HG02981 (cell line): ENCODE measurements around the gene WNT7B.

Experiments
- ATAC-seq: cut with Tn5 transposase; IDR thresholded peaks from one replicate; pipeline ENCODE4 v1.9.1; 2021; ENCODE audit warnings: mild to moderate bottlenecking, moderate library complexity; ENCODE audit not compliant: unreplicated experiment

Gene WNT7B

GRCh38 chr22:45933506-45934167, 43.3 kb downstream of the WNT7B start:
- ATAC-seq, result no peak

- no peak for ATAC-seq
Observed at GRCh38 chr22:45932071-45932470, 44.9 kb downstream of the WNT7B start.

GRCh38 chr22:45931042-45931441, 45.9 kb downstream of the WNT7B start:
- no peak for ATAC-seq

GRCh38 chr22:45930324-45930723, 46.6 kb downstream of the WNT7B start:
- no peak for ATAC-seq

DNA sequence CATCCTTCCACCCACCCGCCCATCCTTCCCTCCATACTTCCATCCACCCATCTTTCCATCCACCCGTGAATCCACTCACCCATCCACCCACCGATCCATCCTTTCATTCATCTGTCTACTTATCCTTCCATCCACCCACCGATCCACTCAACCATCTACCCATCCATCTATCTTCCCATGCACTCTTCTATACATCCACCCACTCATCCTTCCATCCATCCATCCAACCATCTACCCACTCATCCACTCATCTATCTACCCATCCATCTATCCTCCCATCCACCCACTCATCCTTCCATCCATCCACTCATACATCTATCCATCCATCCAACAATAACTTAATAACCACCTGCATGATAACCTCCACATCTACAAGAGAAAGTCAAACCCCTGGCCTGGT, 47.3 kb downstream of the WNT7B start:
- no peak for ATAC-seq

- no peak for ATAC-seq
Observed at GRCh38 chr22:45928726-45929368, 48.1 kb downstream of the WNT7B start.

GRCh38 chr22:45927059-45927458, 49.9 kb downstream of the WNT7B start:
- ATAC-seq, result no peak

- no peak for ATAC-seq
Observed at GRCh38 chr22:45926433-45926832, 50.5 kb downstream of the WNT7B start.

DNA sequence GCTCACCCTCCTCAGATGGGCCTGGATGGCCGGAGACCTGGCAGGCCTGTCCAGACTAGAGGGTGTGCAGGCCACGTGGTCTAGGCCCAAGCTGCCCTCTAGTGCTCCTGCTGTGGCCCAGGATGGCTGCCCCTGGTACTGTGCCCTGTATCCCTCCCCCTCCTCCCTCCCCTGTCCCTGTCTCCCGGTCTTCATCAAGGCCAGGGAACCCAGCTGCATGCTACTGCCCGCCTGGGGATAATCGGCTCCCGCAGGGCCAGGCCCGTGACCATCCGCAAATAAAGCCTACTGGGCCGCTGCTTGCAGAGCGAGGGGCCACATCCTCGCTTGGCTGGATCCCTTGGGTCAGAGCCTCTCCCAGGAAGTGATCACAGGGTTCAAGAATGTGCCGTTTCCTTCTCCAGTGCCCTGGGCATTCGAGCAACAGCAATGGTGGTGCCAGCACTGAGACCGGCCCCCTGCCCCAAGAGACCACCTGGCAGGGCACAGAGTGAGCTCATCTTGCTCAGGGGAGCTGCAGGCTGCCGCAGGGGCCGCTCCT, 51.1 kb downstream of the WNT7B start:
- no peak for ATAC-seq

DNA sequence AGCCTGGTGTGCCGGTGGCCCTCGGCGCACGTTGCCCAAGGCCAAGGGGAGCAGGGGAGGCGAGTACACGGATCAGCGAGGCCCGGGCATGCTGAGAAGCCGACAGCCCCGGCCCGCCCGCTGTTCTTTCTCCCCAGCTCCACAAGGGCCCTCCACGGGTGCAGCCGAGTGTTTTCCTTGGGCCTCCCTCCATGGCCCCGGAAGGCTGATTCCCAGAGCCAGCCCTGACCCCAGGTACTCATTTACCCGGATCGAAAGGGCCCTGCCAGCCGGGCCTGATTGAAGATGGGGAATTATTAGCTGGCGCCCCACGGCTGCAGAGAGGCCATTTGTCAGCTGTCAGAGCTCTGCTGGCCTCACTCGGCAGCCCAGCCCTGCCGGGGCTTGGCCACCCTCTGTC, 53.1 kb downstream of the WNT7B start:
- no peak for ATAC-seq

DNA sequence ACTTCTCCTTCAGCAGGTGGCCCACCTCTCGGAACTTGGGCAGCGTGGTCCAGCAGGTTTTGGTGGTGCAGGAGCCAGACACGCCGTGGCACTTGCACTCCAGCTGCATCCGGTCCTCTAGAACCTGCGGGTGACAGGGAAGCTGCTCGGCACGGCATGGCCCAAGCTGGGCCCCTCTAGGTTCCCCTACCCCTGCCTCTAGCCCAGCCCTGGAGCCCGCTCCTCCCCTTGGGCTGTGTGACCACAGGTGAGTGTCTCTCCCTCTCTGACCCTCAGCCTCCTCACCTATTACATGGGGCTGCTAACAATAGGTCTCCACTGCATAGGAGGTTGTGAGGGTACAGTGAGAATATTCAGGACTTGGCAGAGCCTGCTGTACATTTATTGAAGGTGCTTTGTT, 53.8 kb downstream of the WNT7B start:
- ATAC-seq, result no peak

- ATAC-seq, result no peak
Observed at GRCh38 chr22:45922661-45923060, 54.3 kb downstream of the WNT7B start.

- ATAC-seq, result no peak
Observed at GRCh38 chr22:45922256-45922655, 54.7 kb downstream of the WNT7B start.

GRCh38 chr22:45919504-45920286, 57.3 kb downstream of the WNT7B start:
- ATAC-seq, result no peak

DNA sequence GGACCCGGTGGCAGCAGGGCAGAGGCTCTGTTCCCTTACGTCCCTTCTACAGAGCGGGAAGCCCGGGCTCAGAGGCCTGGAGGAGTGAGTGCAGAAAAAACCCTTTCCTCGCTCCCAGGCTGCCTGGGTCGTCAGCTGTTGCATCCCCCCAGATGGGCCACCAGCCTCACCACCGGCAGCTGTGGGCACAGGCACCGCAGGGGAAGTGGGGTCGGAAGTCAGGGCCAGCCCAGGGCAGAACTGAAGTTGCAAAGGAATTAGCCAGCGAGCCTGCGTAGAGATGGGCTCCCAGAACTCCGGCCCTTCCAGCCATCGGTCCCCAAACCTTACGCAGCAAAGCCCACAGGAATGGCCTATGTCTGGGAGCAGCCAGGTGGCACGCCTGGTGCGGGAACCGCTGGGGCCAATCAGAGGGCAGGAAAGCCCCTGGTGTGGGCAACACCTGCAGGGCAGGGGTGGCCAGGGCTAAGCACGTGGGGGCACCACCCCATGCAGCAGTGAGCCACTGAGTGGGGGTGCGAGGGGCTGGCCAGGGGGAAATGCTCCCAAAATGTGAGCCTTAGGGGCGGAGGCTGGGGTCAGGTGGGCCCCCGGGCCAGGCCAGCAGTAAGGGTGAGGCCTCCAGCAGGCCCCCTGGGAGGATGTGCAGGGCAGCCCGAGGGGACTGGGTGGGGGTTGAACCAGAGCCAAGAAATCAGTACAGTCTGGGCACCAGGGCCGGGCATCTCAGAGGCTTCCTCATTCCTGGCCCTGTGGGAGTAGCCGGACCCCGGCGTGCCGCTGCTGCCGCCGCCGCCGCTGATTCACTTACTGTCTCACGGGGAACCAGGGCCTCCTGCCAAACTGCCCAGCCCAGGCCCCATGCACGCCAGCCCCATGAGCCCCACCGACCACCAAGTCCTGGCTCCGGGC, 58.2 kb downstream of the WNT7B start:
- ATAC-seq, result no peak

DNA sequence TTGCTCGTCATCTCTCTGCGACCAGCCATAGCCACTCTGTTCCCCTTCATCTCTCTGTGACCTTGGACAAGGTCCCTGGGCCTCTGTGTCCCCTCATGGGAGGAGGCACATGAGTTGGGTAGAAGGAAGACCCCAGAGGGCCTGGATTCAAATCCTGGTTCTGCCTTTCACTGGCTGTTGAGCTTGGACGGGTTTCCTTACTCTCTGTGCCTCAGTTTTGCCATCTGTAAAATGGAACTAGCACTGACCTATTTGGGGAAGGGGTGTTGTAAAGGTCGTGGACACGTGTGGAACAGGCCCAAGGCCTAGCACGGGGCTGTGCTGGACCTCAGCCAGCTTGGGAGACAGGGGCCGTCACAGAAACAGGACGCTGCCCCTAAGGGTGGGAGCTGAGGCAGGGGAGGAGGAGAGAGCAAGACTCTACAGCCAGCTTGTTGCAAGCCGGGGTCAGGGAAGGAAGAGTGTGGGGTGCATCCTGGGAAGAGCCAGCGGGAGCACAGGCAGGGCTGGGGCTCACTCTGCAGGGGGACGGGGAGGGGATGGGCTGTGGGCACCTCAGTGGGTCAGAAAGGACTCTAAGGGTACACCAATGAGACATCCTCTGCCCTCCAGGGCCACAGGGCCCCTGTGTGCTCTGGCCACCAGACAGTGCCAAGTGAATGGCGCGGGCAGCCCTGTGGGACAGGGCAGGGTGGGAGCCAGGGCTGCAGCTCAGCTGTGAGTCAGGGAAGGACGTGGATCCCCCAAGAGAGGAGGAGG, 59.1 kb downstream of the WNT7B start:
- no peak for ATAC-seq

DNA sequence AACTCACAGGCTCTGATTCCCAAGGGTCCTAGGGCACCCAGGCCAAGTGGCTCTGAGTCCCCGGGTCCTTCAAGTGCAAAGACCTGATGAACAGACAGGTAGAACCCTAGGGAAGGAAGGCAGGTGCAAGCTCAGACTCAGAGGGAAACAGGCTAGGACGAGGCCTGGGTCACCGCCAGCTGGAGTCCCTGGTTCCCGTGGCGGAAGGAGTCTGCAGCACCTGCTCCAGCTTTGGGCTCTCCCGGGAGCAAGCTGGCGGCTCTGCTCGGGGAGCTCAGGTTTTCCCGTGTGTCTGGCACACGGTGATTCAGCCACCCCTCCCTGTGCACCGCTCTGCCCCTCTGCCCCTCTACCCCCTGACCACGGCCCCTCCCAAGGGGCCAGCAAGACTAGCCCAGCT, 59.8 kb downstream of the WNT7B start:
- ATAC-seq, result no peak

GRCh38 chr22:45916515-45916914, 60.4 kb downstream of the WNT7B start:
- ATAC-seq, result no peak

GRCh38 chr22:45915841-45916240, 61.1 kb downstream of the WNT7B start:
- ATAC-seq, result no peak

GRCh38 chr22:45915151-45915550, 61.8 kb downstream of the WNT7B start:
- ATAC-seq, result no peak
